Nephron (organoid): ENCODE measurements around the gene HIC1.

ENCODE experiments used
- H3K27ac Mint-ChIP-seq, 3 experiments: 2 replicates each; pipeline ENCODE4 v1.8.0; 2020; ENCODE audit warnings: mixed read lengths in 3 of 3, mild to moderate bottlenecking in 2 of 3, moderate library complexity in 1 of 3
- H3K27me3 Mint-ChIP-seq: 2 replicates; pipeline ENCODE4 v1.8.0; 2021; ENCODE audit warnings: low read depth, mild to moderate bottlenecking, moderate library complexity, mixed read lengths
- H3K36me3 Mint-ChIP-seq: 2 replicates; pipeline ENCODE4 v1.8.0; 2020; ENCODE audit warnings: low read depth, mixed read lengths
- H3K4me1 Mint-ChIP-seq: 2 replicates; pipeline ENCODE4 v1.8.0; 2020; ENCODE audit warnings: mixed read lengths
- H3K4me3 Mint-ChIP-seq, 3 experiments: 2 replicates each; pipeline ENCODE4 v1.8.0; 2020; ENCODE audit warnings: mild to moderate bottlenecking in 3 of 3, mixed read lengths in 3 of 3, moderate library complexity in 2 of 3
- H3K9me3 Mint-ChIP-seq: 2 replicates; pipeline ENCODE4 v1.8.0; 2020; ENCODE audit warnings: mixed read lengths
- CTCF ChIP-seq, 3 experiments: fragments of 200-600 bp; sonication (generic); IDR thresholded peaks; one replicate each; pipeline ENCODE4 v1.5.0; 2021; ENCODE audit warnings: antibody characterized with exemption in 3 of 3; ENCODE audit not compliant: unreplicated experiment in 3 of 3

The HIC1 gene

GRCh38 chr17:2047590-2047989 is 7.3 kb upstream of the HIC1 start:
- Mint-ChIP-seq H3K4me1 (peaks cover 20% of the 10 kb centered on the region), H3K9me3 (no peaks in the 10 kb centered on the region), H3K4me3 (no peak overlapping the region), H3K27ac (no peak overlapping the region), H3K36me3 (peaks cover 12% of the 10 kb centered on the region), H3K27me3 (peaks cover 30% of the 10 kb centered on the region)
- no peak for TF ChIP-seq CTCF (IDR thresholded peaks at IDR 0.05; ENCODE audit: unreplicated experiment in 3 of 3)

GRCh38 chr17:2048805-2049204 is 6.1 kb upstream of the HIC1 start:
- peaks cover 5% of the 10 kb centered on the region for H3K36me3 Mint-ChIP-seq
- no peak overlapping the region for H3K27ac Mint-ChIP-seq
- no peak for TF ChIP-seq CTCF (IDR thresholded peaks at IDR 0.05; ENCODE audit: unreplicated experiment in 3 of 3)
- H3K27me3 Mint-ChIP-seq: peaks cover 41% of the 10 kb centered on the region
- peak overlapping the region; percentile 81 to 87 (median 84) for H3K4me3 Mint-ChIP-seq
- H3K9me3 Mint-ChIP-seq: no peaks in the 10 kb centered on the region
- H3K4me1 Mint-ChIP-seq: peaks cover 17% of the 10 kb centered on the region

DNA sequence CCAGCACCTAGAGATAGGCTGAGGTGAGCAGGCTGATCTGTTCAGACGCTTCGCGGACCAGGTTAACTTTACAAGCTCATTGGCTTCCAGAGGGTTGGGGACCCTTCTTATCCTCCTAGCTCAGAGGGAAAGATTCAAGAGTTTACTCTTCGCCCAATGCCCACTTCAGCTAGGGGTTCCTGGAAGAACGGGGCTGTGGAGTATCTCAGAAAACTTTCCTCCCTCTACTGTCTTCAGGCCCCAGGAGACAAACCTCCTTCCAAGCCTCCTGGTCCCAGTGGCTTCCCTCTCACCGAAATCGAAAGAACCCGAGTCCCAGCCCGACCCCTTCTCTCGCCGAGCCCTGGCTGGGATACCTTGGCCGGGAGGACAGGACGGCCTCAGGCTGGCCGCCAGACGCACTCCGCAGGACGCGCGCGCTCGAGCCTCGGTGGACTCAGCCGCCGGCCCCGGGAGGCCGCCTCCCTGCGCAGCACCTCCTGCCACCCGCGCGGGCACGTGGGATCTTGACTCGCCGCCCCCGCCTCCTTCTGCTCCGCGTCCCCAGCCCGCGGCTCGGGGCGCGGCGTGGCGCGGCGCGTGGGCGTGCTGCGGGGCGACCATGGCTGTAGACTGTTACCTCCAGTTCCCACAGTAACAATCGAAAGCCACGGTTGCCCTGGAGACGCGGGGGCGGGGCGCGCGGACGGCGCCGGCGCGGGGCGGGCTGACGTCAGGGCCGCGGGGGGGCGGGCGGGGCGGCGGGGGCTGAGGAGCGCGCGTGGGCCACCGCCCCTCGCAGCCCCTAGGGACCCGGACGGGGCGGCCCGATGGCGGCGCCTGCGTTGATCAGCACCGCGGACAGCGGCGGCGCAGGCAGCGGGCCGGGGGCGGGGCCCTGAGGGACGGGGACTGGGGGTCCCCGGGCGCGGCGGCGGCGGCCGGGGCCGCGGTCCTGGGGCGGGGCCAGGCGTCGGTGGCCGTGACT is 5.3 kb upstream of the HIC1 start:
- no peak for TF ChIP-seq CTCF (IDR thresholded peaks at IDR 0.05; ENCODE audit: unreplicated experiment in 3 of 3)
- Mint-ChIP-seq H3K4me3 (peak overlapping the region; percentile 81 to 87 (median 84)), H3K4me1 (peaks cover 17% of the 10 kb centered on the region), H3K36me3 (peaks cover 2% of the 10 kb centered on the region), H3K9me3 (no peaks in the 10 kb centered on the region), H3K27ac (peak overlapping the region in 2 of 3 experiments; percentile 44 to 51), H3K27me3 (peaks cover 48% of the 10 kb centered on the region)

DNA sequence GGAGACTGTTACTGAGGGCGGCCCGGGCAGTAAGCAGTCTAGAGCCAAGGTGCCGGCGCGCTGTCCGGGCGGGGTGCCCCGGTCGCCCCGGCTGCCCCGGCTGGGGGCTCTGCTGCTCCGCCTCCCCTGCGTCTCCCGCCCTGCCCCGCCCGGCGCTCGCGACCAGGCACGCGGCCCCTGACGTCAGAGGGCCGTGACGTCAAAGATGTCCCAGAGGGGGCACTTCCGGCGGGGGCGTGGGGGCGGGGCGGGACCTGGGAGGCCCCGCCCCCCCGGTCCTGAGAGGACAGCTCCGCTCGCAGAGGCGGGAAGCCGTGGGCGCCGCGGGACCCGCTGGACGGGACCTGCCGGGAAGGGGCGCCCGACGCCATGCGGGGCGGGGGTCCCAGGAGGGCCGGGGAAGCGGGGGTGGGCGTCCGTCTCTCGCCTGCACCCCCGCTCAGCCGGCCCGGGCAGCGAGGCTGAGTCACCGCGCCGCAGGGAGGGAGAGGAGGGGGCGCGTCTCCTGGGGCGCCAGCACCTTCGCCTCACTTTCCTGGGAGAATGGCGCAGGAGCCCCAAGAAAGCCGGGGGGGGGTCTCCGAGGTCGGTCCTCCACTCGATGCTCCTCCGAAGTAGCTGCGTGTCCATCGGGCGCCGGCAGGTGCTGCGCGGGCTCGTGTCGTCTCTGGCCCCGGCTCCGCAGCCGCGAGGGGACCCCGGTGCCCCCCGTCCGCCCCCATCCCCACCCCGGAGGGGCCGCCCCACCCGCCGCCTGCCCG is 4.4 kb upstream of the HIC1 start:
- no peak for TF ChIP-seq CTCF (IDR thresholded peaks at IDR 0.05; ENCODE audit: unreplicated experiment in 3 of 3)
- Mint-ChIP-seq H3K36me3 (no peaks in the 10 kb centered on the region), H3K27me3 (peaks cover 52% of the 10 kb centered on the region), H3K4me3 (no peak overlapping the region), H3K27ac (no peak overlapping the region), H3K9me3 (no peaks in the 10 kb centered on the region), H3K4me1 (peaks cover 17% of the 10 kb centered on the region)

- Mint-ChIP-seq H3K9me3 (no peaks in the 10 kb centered on the region), H3K4me1 (peaks cover 17% of the 10 kb centered on the region), H3K36me3 (no peaks in the 10 kb centered on the region), H3K4me3 (peak overlapping the region; percentile 75 to 79 (median 76)), H3K27me3 (peaks cover 48% of the 10 kb centered on the region), H3K27ac (no peak overlapping the region)
- TF ChIP-seq CTCF (IDR thresholded peaks at IDR 0.05; ENCODE audit: unreplicated experiment in 3 of 3): no peak
Measured at GRCh38 chr17:2051061-2051932, 3.6 kb upstream of the HIC1 start.
